Measurements from ENCODE around the gene KIF2C.

Gene KIF2C

DNA sequence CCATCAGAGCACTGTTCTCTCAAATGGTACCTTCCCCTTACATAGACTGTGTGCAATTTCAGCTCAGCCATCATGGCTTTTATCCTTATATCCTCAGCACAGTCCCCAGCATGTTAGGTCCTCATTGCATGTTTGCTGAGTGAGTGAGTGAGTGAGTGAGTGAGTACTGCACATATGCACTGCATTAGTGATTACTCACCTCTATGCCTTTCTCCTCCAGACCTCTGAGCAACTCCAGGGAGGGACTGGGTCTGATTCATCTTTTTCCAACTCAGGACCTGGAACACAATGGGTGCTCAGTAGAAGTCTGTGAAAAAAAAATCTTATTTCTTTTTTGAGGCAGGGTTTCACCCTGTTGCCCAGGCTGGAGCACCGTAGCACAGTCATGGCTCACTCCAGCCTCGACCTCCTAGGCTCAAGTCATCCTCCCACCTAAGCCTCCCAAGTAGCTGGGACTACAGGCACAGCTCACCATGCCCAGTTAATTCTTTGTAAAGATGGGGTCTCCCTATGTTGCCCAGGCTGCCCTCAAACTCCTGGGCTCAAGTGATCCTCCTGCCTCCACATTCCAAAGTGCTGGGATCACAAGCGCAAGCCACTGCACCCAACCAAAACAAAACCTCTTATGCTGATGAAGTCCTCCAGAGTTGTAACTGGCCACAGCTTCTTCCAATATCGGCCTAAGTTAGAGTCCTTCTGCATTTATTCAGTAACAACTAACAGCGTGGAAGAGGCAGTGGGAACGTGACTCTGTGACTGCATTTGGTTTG lies 32.3 kb upstream of the KIF2C start:
- no peaks in the 10 kb centered on the region for H3K36me3 ChIP-seq (replicated peaks)
- in situ Hi-C loops (cut with MboI; ENCODE audit: low sequenced_read_pairs): loop anchor here (25.0 kb wide), 1 partner anchor 605 kb away; no protein-coding TSS in a partner anchor
- no peaks in the 10 kb centered on the region; the same call in 1 of the 2 replicates for H3K9me3 ChIP-seq
- peaks cover 5% of the 10 kb centered on the region; the same call in 1 of the 2 replicates for H3K4me1 ChIP-seq
- H3K4me3 ChIP-seq: no peak overlapping the region
- no peak for DNase-seq (ENCODE audit: low spot score in 2 of 2)
- peaks cover 14% of the 10 kb centered on the region for H3K27me3 ChIP-seq (ENCODE audit: low read depth)

DNA sequence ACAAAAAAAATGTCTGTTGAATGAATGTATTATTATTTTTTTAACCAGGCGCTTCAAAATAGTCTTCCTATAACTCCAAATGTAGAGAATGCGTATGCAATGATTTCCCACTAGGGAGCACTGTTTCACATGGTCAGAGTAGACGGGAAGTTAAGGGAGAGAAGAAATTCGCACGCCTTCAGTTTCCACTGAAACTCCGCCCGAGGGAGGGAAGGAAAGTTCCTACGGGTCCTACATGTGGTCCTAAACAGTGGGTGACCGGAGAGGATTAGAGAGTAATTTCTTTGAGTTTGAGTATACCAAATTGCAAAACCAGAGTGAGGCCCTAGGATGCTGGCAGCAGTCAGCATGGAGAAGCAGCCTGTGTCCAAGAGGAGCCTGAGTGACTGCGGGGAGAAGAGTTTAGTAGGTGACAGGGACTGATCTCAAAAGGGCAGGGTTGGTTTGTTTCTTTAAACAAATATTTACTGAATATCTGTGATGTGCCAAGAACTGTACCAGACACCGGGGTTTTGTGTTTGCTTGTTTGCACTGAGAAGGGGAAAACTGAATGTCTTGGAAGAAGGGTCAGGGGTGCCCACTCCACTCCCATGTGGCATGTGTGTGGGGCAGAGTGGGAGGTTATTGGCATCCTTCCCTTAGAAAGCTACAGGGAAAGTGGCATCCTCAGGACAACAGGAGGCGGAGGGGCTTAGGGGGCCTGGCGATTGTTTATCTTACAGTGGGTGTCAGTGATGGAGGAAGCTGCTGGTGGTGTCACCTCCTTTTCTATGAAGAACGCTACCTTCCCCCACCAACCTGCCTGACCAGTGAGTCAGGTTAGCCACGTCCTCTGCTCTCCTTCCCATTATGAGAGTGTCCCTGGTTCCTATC lies 31.4 kb upstream of the KIF2C start:
- Histone ChIP-seq H3K36me3 (replicated peaks) (no peaks in the 10 kb centered on the region), H3K27me3 (ENCODE audit: low read depth) (peaks cover 14% of the 10 kb centered on the region), H3K4me3 (no peak overlapping the region), H3K4me1 (peaks cover 5% of the 10 kb centered on the region; the same call in 1 of the 2 replicates), H3K9me3 (no peaks in the 10 kb centered on the region; the same call in 1 of the 2 replicates)
- in situ Hi-C loops (cut with MboI; ENCODE audit: low sequenced_read_pairs): loop anchor here (25.0 kb wide), 1 partner anchor 604 kb away; no protein-coding TSS in a partner anchor
- peak; percentile 72 to 79 for DNase-seq (ENCODE audit: low spot score in 2 of 2)

GRCh38 chr1:44713321-44713781 lies 26.3 kb upstream of the KIF2C start:
- in situ Hi-C loops (cut with MboI; ENCODE audit: low sequenced_read_pairs): loop anchor here (25.0 kb wide), 1 partner anchor 599 kb away; no protein-coding TSS in a partner anchor
- Histone ChIP-seq H3K9me3 (no peaks in the 10 kb centered on the region; the same call in 1 of the 2 replicates), H3K4me1 (peaks cover 5% of the 10 kb centered on the region; the same call in 1 of the 2 replicates), H3K4me3 (no peak overlapping the region), H3K27me3 (ENCODE audit: low read depth) (peaks cover 14% of the 10 kb centered on the region), H3K36me3 (replicated peaks) (no peaks in the 10 kb centered on the region)
- DNase-seq (ENCODE audit: low spot score in 2 of 2): no peak

- no peaks in the 10 kb centered on the region for H3K4me1 ChIP-seq
- in situ Hi-C loops (cut with MboI; ENCODE audit: low sequenced_read_pairs): loop anchor here (25.0 kb wide), 1 partner anchor 598 kb away; no protein-coding TSS in a partner anchor
- H3K27me3 ChIP-seq (ENCODE audit: low read depth): peaks cover 14% of the 10 kb centered on the region
- H3K36me3 ChIP-seq (replicated peaks): no peaks in the 10 kb centered on the region
- no peak overlapping the region for H3K4me3 ChIP-seq
- no peak for DNase-seq (ENCODE audit: low spot score in 2 of 2)
- H3K9me3 ChIP-seq: no peaks in the 10 kb centered on the region; the same call in 1 of the 2 replicates
Measured at GRCh38 chr1:44714532-44714931, 25.1 kb upstream of the KIF2C start.

GRCh38 chr1:44714944-44715571 lies 24.6 kb upstream of the KIF2C start:
- Histone ChIP-seq H3K4me1 (no peaks in the 10 kb centered on the region), H3K4me3 (no peak overlapping the region), H3K9me3 (no peaks in the 10 kb centered on the region), H3K27me3 (ENCODE audit: low read depth) (peaks cover 14% of the 10 kb centered on the region), H3K36me3 (replicated peaks) (no peaks in the 10 kb centered on the region)
- peak; percentile 59 to 80 for DNase-seq (ENCODE audit: low spot score in 2 of 2)
- in situ Hi-C loops (cut with MboI; ENCODE audit: low sequenced_read_pairs): loop anchor here (25.0 kb wide), 1 partner anchor 597 kb away; no protein-coding TSS in a partner anchor

DNA sequence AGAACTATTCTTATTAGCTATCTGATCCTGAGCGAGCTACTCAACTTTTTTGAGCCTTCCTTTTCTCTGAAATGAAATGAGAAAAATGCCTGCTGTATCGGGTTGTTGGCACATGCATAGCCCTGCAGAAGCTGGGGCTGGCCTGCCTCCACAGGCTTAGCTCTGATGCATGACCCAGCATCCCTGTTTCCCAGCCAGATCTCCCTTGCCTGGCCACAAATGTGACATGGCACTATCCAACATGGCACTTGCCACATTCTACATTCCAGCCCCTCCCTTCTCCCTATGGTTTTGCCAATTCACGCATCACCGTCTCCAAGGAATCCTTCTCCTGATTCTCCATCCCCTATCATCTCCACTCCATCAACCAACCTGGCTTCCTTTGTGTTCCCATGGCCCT lies 22.5 kb upstream of the KIF2C start:
- DNase-seq (ENCODE audit: low spot score in 2 of 2): no peak
- no peaks in the 10 kb centered on the region for H3K36me3 ChIP-seq (replicated peaks)
- H3K4me3 ChIP-seq: no peak overlapping the region
- no peaks in the 10 kb centered on the region for H3K9me3 ChIP-seq
- H3K4me1 ChIP-seq: peaks cover 4% of the 10 kb centered on the region
- in situ Hi-C loops (cut with MboI; ENCODE audit: low sequenced_read_pairs): loop anchor here (25.0 kb wide), 1 partner anchor 595 kb away; no protein-coding TSS in a partner anchor
- H3K27me3 ChIP-seq (ENCODE audit: low read depth): no peaks in the 10 kb centered on the region

- in situ Hi-C loops (cut with MboI; ENCODE audit: low sequenced_read_pairs): loop anchor here (25.0 kb wide), 1 partner anchor 595 kb away; no protein-coding TSS in a partner anchor
- Histone ChIP-seq H3K9me3 (no peaks in the 10 kb centered on the region), H3K4me1 (peaks cover 6% of the 10 kb centered on the region), H3K36me3 (replicated peaks) (no peaks in the 10 kb centered on the region), H3K27me3 (ENCODE audit: low read depth) (no peaks in the 10 kb centered on the region), H3K4me3 (no peak overlapping the region)
- DNase-seq (ENCODE audit: low spot score in 2 of 2): no peak
Measured at GRCh38 chr1:44717653-44718052, 22.0 kb upstream of the KIF2C start.

- H3K27me3 ChIP-seq (ENCODE audit: low read depth): no peaks in the 10 kb centered on the region
- H3K9me3 ChIP-seq: no peaks in the 10 kb centered on the region
- in situ Hi-C loops (cut with MboI; ENCODE audit: low sequenced_read_pairs): loop anchor here (25.0 kb wide), 1 partner anchor 594 kb away; no protein-coding TSS in a partner anchor
- H3K4me3 ChIP-seq: no peak overlapping the region
- H3K36me3 ChIP-seq (replicated peaks): no peaks in the 10 kb centered on the region
- peaks cover 6% of the 10 kb centered on the region for H3K4me1 ChIP-seq
- DNase-seq (ENCODE audit: low spot score in 2 of 2): no peak
Measured at GRCh38 chr1:44718091-44718490, 21.5 kb upstream of the KIF2C start.

DNA sequence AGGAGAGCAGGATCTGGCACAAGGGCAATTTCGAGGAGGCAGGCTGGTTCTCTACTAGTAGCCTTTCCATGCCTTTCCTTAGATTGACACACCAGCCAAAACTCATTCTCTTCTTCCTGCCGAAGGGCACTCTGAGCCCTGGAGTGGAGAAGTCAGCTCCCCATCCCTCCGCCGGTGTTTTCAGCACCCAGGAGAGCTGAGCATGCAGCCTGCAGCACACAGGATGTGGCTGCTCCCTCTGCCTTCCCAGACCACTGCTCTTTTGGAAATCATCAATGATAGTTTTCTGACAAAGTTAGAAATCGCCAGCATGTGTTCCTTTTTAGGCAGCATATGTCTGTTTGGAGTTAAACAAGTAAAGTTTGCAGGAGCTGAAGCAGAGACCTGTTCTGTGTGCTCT lies 20.3 kb upstream of the KIF2C start:
- H3K27me3 ChIP-seq (ENCODE audit: low read depth): no peaks in the 10 kb centered on the region
- H3K36me3 ChIP-seq (replicated peaks): no peaks in the 10 kb centered on the region
- in situ Hi-C loops (cut with MboI; ENCODE audit: low sequenced_read_pairs): loop anchor here (25.0 kb wide), 1 partner anchor 593 kb away; no protein-coding TSS in a partner anchor
- no peak overlapping the region for H3K4me3 ChIP-seq
- H3K9me3 ChIP-seq: no peaks in the 10 kb centered on the region
- DNase-seq (ENCODE audit: low spot score in 2 of 2): no peak
- peaks cover 6% of the 10 kb centered on the region for H3K4me1 ChIP-seq

DNA sequence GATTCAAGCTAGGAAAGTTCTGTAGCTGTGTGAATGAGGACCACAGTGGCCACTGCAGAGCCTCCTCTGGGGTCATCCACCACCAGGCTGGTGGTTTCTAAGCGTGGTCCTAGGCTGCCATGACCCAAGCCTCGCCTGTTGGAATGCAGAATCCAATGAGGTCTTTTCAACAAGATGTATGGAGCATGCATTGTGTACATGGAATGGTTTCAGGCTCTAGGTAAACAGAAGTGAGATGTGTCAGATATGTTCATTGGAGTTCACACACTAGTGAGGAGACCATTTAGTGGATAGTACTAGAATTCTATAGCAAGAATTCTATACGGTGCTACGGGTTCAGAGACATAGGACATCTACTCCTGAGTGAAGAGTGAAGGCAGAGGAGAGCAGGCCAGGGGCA lies 19.4 kb upstream of the KIF2C start:
- in situ Hi-C loops (cut with MboI; ENCODE audit: low sequenced_read_pairs): loop anchor here (25.0 kb wide), 1 partner anchor 592 kb away; no protein-coding TSS in a partner anchor
- Histone ChIP-seq H3K9me3 (no peaks in the 10 kb centered on the region), H3K36me3 (replicated peaks) (no peaks in the 10 kb centered on the region), H3K27me3 (ENCODE audit: low read depth) (no peaks in the 10 kb centered on the region), H3K4me1 (peaks cover 6% of the 10 kb centered on the region), H3K4me3 (no peak overlapping the region)
- peak in 1 of 2 experiments; percentile 23 for DNase-seq (ENCODE audit: low spot score in 2 of 2)

DNA sequence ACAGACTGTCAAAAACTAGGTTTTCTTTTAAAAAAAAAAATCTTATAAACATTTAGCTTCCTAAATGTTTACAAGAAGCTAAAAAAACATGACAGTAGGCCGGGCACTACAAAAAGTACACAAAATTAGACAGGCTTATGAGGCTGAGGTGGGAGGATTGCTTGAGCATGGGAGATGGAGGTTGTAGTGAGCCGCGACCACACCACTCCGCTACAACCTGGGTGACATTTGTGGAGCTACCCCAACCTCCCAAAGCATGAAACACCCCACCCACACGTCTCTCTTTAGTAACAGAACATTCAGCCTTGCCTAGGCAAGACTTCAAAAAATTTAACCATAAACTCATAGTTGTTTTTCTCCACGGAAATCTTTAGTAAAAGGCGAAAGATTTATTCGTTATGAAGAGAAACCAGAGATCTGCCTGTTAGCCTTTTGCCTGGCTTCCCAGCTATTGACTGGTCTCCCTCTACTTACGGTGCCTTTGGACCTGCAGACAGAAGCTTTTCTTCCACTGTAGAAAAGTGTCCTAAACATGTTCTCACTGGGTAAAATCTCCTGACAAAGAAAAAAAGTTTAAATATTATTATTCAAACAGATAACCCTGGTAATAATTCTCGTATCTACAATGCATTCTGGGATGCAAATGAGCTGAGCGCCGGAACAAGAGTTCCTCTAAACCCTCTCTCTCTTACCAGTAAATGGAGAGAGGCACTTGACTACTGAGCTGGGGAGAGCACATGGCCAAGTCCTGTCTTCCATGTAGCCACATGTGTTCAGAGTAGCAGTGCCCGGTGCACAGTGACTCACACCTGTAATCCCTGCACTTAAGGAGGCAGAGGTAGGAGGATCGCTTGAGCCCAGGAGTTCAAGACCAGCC lies 17.9 kb upstream of the KIF2C start:
- H3K27me3 ChIP-seq (ENCODE audit: low read depth): no peaks in the 10 kb centered on the region
- H3K9me3 ChIP-seq: no peaks in the 10 kb centered on the region
- peaks cover 6% of the 10 kb centered on the region for H3K4me1 ChIP-seq
- H3K4me3 ChIP-seq: no peak overlapping the region
- peak; percentile 94 to 99 for DNase-seq (ENCODE audit: low spot score in 2 of 2)
- H3K36me3 ChIP-seq (replicated peaks): no peaks in the 10 kb centered on the region
- in situ Hi-C loops (cut with MboI; ENCODE audit: low sequenced_read_pairs): loop anchor here (25.0 kb wide), 1 partner anchor 591 kb away; no protein-coding TSS in a partner anchor

DNA sequence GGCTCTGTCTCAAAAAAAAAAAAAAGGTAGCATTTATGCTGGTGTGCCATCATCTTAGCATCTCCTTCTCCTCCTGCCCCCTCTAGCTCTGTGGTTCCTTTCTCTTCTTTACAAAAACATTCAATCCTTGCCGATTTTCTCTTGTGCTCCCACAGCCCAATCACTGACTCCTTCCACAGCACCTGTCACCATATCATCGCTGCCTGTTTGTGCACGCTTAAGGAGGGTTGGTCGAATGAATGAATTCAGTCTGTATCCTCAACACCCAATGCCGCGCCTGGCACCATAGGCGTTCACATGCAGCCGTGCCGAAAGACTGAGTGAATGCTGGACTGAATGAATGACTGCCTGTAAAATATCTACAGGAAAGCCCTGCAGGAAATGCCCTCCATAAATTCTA lies 16.6 kb upstream of the KIF2C start:
- H3K9me3 ChIP-seq: no peaks in the 10 kb centered on the region
- no peaks in the 10 kb centered on the region for H3K36me3 ChIP-seq (replicated peaks)
- in situ Hi-C loops (cut with MboI; ENCODE audit: low sequenced_read_pairs): loop anchor here (25.0 kb wide), 1 partner anchor 589 kb away; no protein-coding TSS in a partner anchor
- no peak overlapping the region for H3K4me3 ChIP-seq
- H3K4me1 ChIP-seq: peaks cover 6% of the 10 kb centered on the region
- no peak for DNase-seq (ENCODE audit: low spot score in 2 of 2)
- no peaks in the 10 kb centered on the region for H3K27me3 ChIP-seq (ENCODE audit: low read depth)
